Endothelial cell of umbilical vein (primary cell): Measurements from ENCODE around the gene CYBB. TPM values are rescaled to one million over a fixed set of nuclear protein-coding genes. Genes with fewer than 3 reads are reported as not detected.

Source experiments
- BruUV-seq: library from RNA; stranded (reverse); fragments of 400-500 nt; replicated peaks from 2 replicates; lab custom pipeline; 2021; lab: Mats Ljungman, UMichigan
- CTCF ChIA-PET: fragments of 300-600, 350-600 bp; sonication (Branson Sonifier 250); formaldehyde crosslinking; loops from one replicate; lab custom pipeline; 2021; ENCODE audit warnings: antibody characterized with exemption, inconsistent platforms; lab: Charles Lee
- POLR2A ChIA-PET: fragments of 300-600, 350-600 bp; sonication (Branson Sonifier 250); formaldehyde crosslinking; loops from one replicate; lab custom pipeline; 2021; ENCODE audit warnings: antibody characterized with exemption, inconsistent platforms; lab: Charles Lee
- DNase-seq: peaks from one replicate; pipeline ENCODE4 v3.0.0-alpha.2; 2011; ENCODE audit warnings: low read depth, low spot score
- FAIRE-seq: peaks from 2 replicates; lab custom pipeline; 2011; peaks lifted over from hg19 to GRCh38; lab: Jason Lieb, UNC
- H2AFZ ChIP-seq: 2 replicates; pipeline ENCODE4 v1.6.0; 2012; ENCODE audit warnings: low read depth, low read length, control low read depth, inconsistent platforms
- H3K27ac ChIP-seq: 2 replicates; pipeline ENCODE4 v1.5.1; 2011; ENCODE audit warnings: low read depth, mild to moderate bottlenecking, control low read depth, low read length, moderate library complexity; ENCODE audit not compliant: insufficient read depth
- H3K27me3 ChIP-seq, 2 experiments: 2 replicates each; pipeline versions ENCODE4 v1.6.0 to v1.6.1; 2011; ENCODE audit warnings: low read length in 2 of 2, mixed read lengths in 1 of 2; ENCODE audit not compliant: control insufficient read depth in 2 of 2, insufficient read depth in 2 of 2
- H3K36me3 ChIP-seq, 2 experiments: 2 replicates in 1 of 2; 3 replicates in 1 of 2; pipeline ENCODE4 v1.5.1; 2011; ENCODE audit warnings: low read length in 2 of 2, mild to moderate bottlenecking in 1 of 2, moderate library complexity in 1 of 2; ENCODE audit not compliant: control insufficient read depth in 2 of 2, insufficient read depth in 2 of 2; ENCODE audit errors: extremely low read depth in 1 of 2
- H3K4me1 ChIP-seq: 3 replicates; pipeline ENCODE4 v1.5.1; 2011; ENCODE audit warnings: mild to moderate bottlenecking, low read length; ENCODE audit not compliant: control insufficient read depth, insufficient read depth; ENCODE audit errors: extremely low read depth
- H3K4me2 ChIP-seq: 2 replicates; pipeline ENCODE4 v1.6.1; 2011; ENCODE audit warnings: low read length, control low read depth, mixed read lengths; ENCODE audit not compliant: insufficient read depth
- H3K4me3 ChIP-seq, 3 experiments: fragments of 200-600 bp in 1 of 3; sonication (generic), shearing (Covaris generic) in 1 of 3; replicated peaks in 1 of 3; 2 replicates each; pipeline ENCODE4 v1.5.1; 2011 to 2016; ENCODE audit warnings: control low read depth in 3 of 3, low read length in 3 of 3, mild to moderate bottlenecking in 2 of 3, inconsistent platforms in 1 of 3, low read depth in 1 of 3, moderate library complexity in 1 of 3; ENCODE audit not compliant: insufficient read depth in 1 of 3
- H3K79me2 ChIP-seq: 2 replicates; pipeline ENCODE4 v1.6.0; 2012; ENCODE audit warnings: low read length, inconsistent platforms; ENCODE audit not compliant: control insufficient read depth, insufficient read depth
- H3K9ac ChIP-seq: replicated peaks from 2 replicates; pipeline ENCODE3; 2011; ENCODE audit warnings: low read length, control low read depth; ENCODE audit not compliant: insufficient read depth; ENCODE audit errors: extremely low read depth
- H3K9me1 ChIP-seq: replicated peaks from 3 replicates; pipeline ENCODE4 v1.6.0; 2011; ENCODE audit warnings: mild to moderate bottlenecking, low read length; ENCODE audit not compliant: control insufficient read depth, insufficient read depth; ENCODE audit errors: extremely low read depth
- H3K9me3 ChIP-seq: replicated peaks from 2 replicates; pipeline ENCODE4 v1.5.1; 2012; ENCODE audit warnings: low read length, inconsistent platforms; ENCODE audit not compliant: control insufficient read depth, insufficient read depth
- H4K20me1 ChIP-seq: replicated peaks from 2 replicates; pipeline ENCODE3; 2011; ENCODE audit warnings: mild to moderate bottlenecking, low read length; ENCODE audit not compliant: control insufficient read depth, insufficient read depth; ENCODE audit errors: extremely low read depth
- CTCF ChIP-seq, 2 donors: IDR thresholded peaks; 1 replicate in 1 of 2; 2 replicates in 1 of 2; pipeline ENCODE4 v1.5.1; 2011; ENCODE audit warnings: low read length in 2 of 2, mild to moderate bottlenecking in 2 of 2, moderate library complexity in 2 of 2, control low read depth in 1 of 2, inconsistent platforms in 1 of 2, low read depth in 1 of 2; ENCODE audit not compliant: insufficient read depth in 1 of 2; ENCODE audit errors: extremely low read depth in 1 of 2
- EZH2 ChIP-seq: IDR thresholded peaks from 2 replicates; pipeline ENCODE4 v1.6.1; 2012; ENCODE audit warnings: borderline replicate concordance, low read depth, mild to moderate bottlenecking, moderate library complexity, low read length, inconsistent platforms; ENCODE audit not compliant: severe bottlenecking
- FOS ChIP-seq: IDR thresholded peaks from 2 replicates; pipeline ENCODE4 v1.6.1; 2011; ENCODE audit warnings: mild to moderate bottlenecking, low read length, moderate library complexity, borderline replicate concordance; ENCODE audit not compliant: insufficient read depth
- GATA2 ChIP-seq: IDR thresholded peaks from 2 replicates; pipeline ENCODE4 v1.7.0; 2011; ENCODE audit warnings: low read depth, mild to moderate bottlenecking, moderate library complexity, mixed read lengths, low read length; ENCODE audit not compliant: insufficient read length, insufficient read depth
- JUN ChIP-seq: IDR thresholded peaks from 2 replicates; pipeline ENCODE4 v1.6.1; 2011; ENCODE audit warnings: borderline replicate concordance, low read depth; ENCODE audit not compliant: insufficient read length, insufficient read depth
- MAX ChIP-seq: IDR thresholded peaks from 2 replicates; pipeline ENCODE4 v1.6.1; 2011; ENCODE audit not compliant: insufficient read depth, insufficient read length
- MYC ChIP-seq: IDR thresholded peaks from one replicate; pipeline ENCODE4 v1.6.1; 2011; ENCODE audit warnings: mild to moderate bottlenecking, low read depth, low read length
- POLR2A ChIP-seq: IDR thresholded peaks from 2 replicates; pipeline ENCODE4 v1.6.1; 2012; ENCODE audit warnings: low read depth, mild to moderate bottlenecking, control low read depth, low read length
- POLR2AphosphoS5 ChIP-seq: IDR thresholded peaks from 2 replicates; pipeline ENCODE4 v1.6.1; 2012; ENCODE audit warnings: low read depth, mild to moderate bottlenecking, control low read depth, low read length, moderate library complexity; ENCODE audit not compliant: insufficient read depth
- dilution Hi-C: fragments of 300-500 bp; cut with MboI; formaldehyde crosslinking; loops from one replicate; pipeline ENCODE4 v1.15.0; 2019; ENCODE audit warnings: low sequenced_read_pairs; ENCODE audit not compliant: extremely low pct_ligation_motif_present
- intact Hi-C: fragments of 100-400 bp; cut with micrococcal nuclease; formaldehyde crosslinking; loops from one replicate; pipeline ENCODE4 v1.10.0; 2022
- polyA plus RNA-seq, 4 experiments: library from polyadenylated mRNA; depleted of rRNA in 3 of 4; stranded (reverse) in 3 of 4; unstranded in 1 of 4; fragments of >200 nt; gene quantifications; 2 replicates each; pipeline versions ENCODE4 v1.2.1 to v1.2.3, GENCODE V29; 2011 to 2012; ENCODE audit warnings: missing spikeins in 1 of 4
- total RNA-seq: library from RNA; stranded (reverse); gene quantifications from 2 replicates; pipeline ENCODE4 v1.2.3, GENCODE V29; 2021

The CYBB gene
- total and polyA plus RNA-seq, 2 donors (not counting 3 experiments of a cell fraction or from before 2014, with no cell fraction given) = not detected

- TF ChIP-seq CTCF (IDR thresholded peaks at IDR 0.05; ENCODE audit: extremely low read depth in 1 of 2, insufficient read depth in 1 of 2, low read depth in 1 of 2, low read length in 2 of 2) (no peak), EZH2 (no peak), GATA2 (no peak), JUN (no peak)
- dilution Hi-C loops (no loop called here), intact Hi-C loops (no loop called here)
- H3K27me3 ChIP-seq = no peaks in the 10 kb centered on the region
- H3K9ac ChIP-seq = no peak overlapping the region
- no peaks in the 10 kb centered on the region for H3K4me1 ChIP-seq
- CTCF ChIA-PET = no interaction called here
- POLR2A ChIA-PET = no interaction called here
- no peak overlapping the region for H2AFZ ChIP-seq
- no peaks in the 10 kb centered on the region for H3K9me3 ChIP-seq
- no peaks in the 10 kb centered on the region for H3K9me1 ChIP-seq
- no peaks in the 10 kb centered on the region for H4K20me1 ChIP-seq
- BruUV-seq = no TSS peak
- FAIRE-seq = no peak
- DNase-seq = no peak
- H3K36me3 ChIP-seq = no peaks in the 10 kb centered on the region
- no peak overlapping the region for H3K27ac ChIP-seq
- no peaks in the 10 kb centered on the region for H3K79me2 ChIP-seq
- H3K4me2 ChIP-seq = no peak overlapping the region
- H3K4me3 ChIP-seq = no peak overlapping the region
Measured at GRCh38 chrX:37752936-37753335, 26.9 kb upstream of the CYBB start.

GRCh38 chrX:37753384-37753783 is 26.5 kb upstream of the CYBB start:
- no peak overlapping the region for H3K4me2 ChIP-seq
- no peaks in the 10 kb centered on the region for H3K79me2 ChIP-seq
- no peak overlapping the region for H2AFZ ChIP-seq
- POLR2A ChIA-PET = no interaction called here
- dilution Hi-C loops = no loop called here
- TF ChIP-seq GATA2 = no peak
- no peak for TF ChIP-seq JUN
- no peak for TF ChIP-seq FOS
- TF ChIP-seq CTCF (IDR thresholded peaks at IDR 0.05; ENCODE audit: extremely low read depth in 1 of 2, insufficient read depth in 1 of 2, low read depth in 1 of 2, low read length in 2 of 2) = no peak
- no peak for TF ChIP-seq MYC
- no peak for TF ChIP-seq MAX
- TF ChIP-seq EZH2 = no peak
- TF ChIP-seq POLR2AphosphoS5 = no peak
- no peak for TF ChIP-seq POLR2A
- H3K27ac ChIP-seq = no peak overlapping the region
- no peaks in the 10 kb centered on the region for H3K4me1 ChIP-seq
- intact Hi-C loops = no loop called here
- H3K9ac ChIP-seq = no peak overlapping the region
- H3K4me3 ChIP-seq = no peak overlapping the region
- CTCF ChIA-PET = no interaction called here
- H3K27me3 ChIP-seq = no peaks in the 10 kb centered on the region
- no peaks in the 10 kb centered on the region for H3K9me3 ChIP-seq
- H4K20me1 ChIP-seq = no peaks in the 10 kb centered on the region
- no peaks in the 10 kb centered on the region for H3K36me3 ChIP-seq
- no peak for FAIRE-seq
- DNase-seq = no peak
- BruUV-seq = no TSS peak
- no peaks in the 10 kb centered on the region for H3K9me1 ChIP-seq
